DOHH2 (cell line): ENCODE measurements around the gene THBS1.

ENCODE experiments used
- H3F3A ChIP-seq: fragments of 200-600 bp; sonication (generic), shearing (Covaris generic); 2 replicates; pipeline ENCODE4 v1.6.0; 2016; ENCODE audit warnings: antibody characterized with exemption, mild to moderate bottlenecking; ENCODE audit not compliant: control insufficient read depth, insufficient read depth
- H3K27ac ChIP-seq: fragments of 200-600 bp; sonication (generic); 2 replicates; pipeline ENCODE4 v1.5.1; 2014; ENCODE audit warnings: low read depth, mild to moderate bottlenecking, low read length, moderate library complexity
- H3K27me3 ChIP-seq: fragments of 200-600 bp; sonication (generic); 2 replicates; pipeline ENCODE4 v1.6.1; 2014; ENCODE audit warnings: mild to moderate bottlenecking, low read length, mixed read lengths; ENCODE audit not compliant: control insufficient read depth
- H3K36me3 ChIP-seq: fragments of 200-600 bp; sonication (generic); 2 replicates; pipeline ENCODE4 v1.6.1; 2014; ENCODE audit warnings: mild to moderate bottlenecking, low read length, moderate library complexity, mixed read lengths; ENCODE audit not compliant: control insufficient read depth
- H3K4me1 ChIP-seq: fragments of 200-600 bp; sonication (generic); 2 replicates; pipeline ENCODE4 v1.6.1; 2014; ENCODE audit warnings: mild to moderate bottlenecking, low read length, mixed read lengths; ENCODE audit not compliant: control insufficient read depth
- H3K4me2 ChIP-seq: fragments of 200-600 bp; sonication (generic); 2 replicates; pipeline ENCODE4 v1.6.0; 2014; ENCODE audit warnings: mild to moderate bottlenecking, low read length, moderate library complexity
- H3K4me3 ChIP-seq: fragments of 200-600 bp; sonication (generic); 2 replicates; pipeline ENCODE4 v1.5.1; 2014; ENCODE audit warnings: mild to moderate bottlenecking, low read length, mixed read lengths
- H3K79me2 ChIP-seq: fragments of 200-600 bp; sonication (generic); 2 replicates; pipeline ENCODE4 v1.6.1; 2014; ENCODE audit warnings: mild to moderate bottlenecking, low read length, mixed read lengths; ENCODE audit not compliant: control insufficient read depth
- H3K9me2 ChIP-seq: fragments of 200-600 bp; sonication (generic); replicated peaks from 2 replicates; pipeline ENCODE4 v1.6.1; 2014; ENCODE audit warnings: mild to moderate bottlenecking, low read length, mixed read lengths; ENCODE audit not compliant: control insufficient read depth
- H3K9me3 ChIP-seq: fragments of 200-600 bp; sonication (generic); 2 replicates; pipeline ENCODE4 v1.6.1; 2014; ENCODE audit warnings: antibody characterized with exemption, low read length, mixed read lengths; ENCODE audit not compliant: control insufficient read depth, insufficient read depth
- H4K20me1 ChIP-seq: fragments of 200-600 bp; sonication (generic); 2 replicates; pipeline ENCODE4 v1.6.0; 2014; ENCODE audit warnings: low read depth, mild to moderate bottlenecking, antibody characterized with exemption, low read length, moderate library complexity; ENCODE audit not compliant: control insufficient read depth, insufficient read depth
- CTCF ChIP-seq: fragments of 200-600 bp; sonication (generic); IDR thresholded peaks from one replicate; pipeline ENCODE4 v1.5.1; 2014; ENCODE audit warnings: antibody characterized with exemption, mild to moderate bottlenecking, low read depth, low read length; ENCODE audit not compliant: poor library complexity, severe bottlenecking
- EZH2phosphoT487 ChIP-seq: fragments of 200-600 bp; sonication (generic); IDR thresholded peaks from 2 replicates; pipeline ENCODE4 v1.6.1; 2017; ENCODE audit warnings: borderline replicate concordance, mild to moderate bottlenecking, antibody characterized with exemption, low read length, moderate library complexity, mixed read lengths

The THBS1 gene

DNA sequence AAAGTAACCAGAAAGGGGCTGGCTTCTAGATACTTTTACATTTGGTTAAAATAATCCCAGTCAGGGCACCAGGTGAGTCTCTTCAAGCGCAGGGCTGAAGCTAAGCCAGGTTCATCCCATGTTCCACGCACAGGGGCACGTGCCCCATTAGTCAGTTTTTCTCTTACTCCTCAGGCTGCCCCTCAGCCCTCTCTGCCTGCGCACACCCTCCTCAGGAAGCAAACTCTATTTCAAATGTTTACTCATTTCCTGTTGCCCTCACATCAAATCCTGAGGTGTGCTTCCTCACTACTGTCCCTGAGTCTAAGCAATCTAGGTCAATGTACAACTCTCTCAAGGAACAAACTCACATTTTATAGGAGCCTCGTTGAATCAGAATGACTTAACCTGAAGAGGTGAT, 48.5 kb downstream of the THBS1 start:
- no peaks in the 10 kb centered on the region for H4K20me1 ChIP-seq
- no peaks in the 10 kb centered on the region for H3F3A ChIP-seq
- no peak overlapping the region for H3K27ac ChIP-seq
- H3K4me2 ChIP-seq = no peak overlapping the region
- H3K36me3 ChIP-seq = no peaks in the 10 kb centered on the region
- no peaks in the 10 kb centered on the region for H3K9me3 ChIP-seq
- no peaks in the 10 kb centered on the region for H3K79me2 ChIP-seq
- no peak overlapping the region for H3K4me3 ChIP-seq
- H3K9me2 ChIP-seq = no peaks in the 10 kb centered on the region
- no peaks in the 10 kb centered on the region for H3K4me1 ChIP-seq
- H3K27me3 ChIP-seq = no peaks in the 10 kb centered on the region
- TF ChIP-seq EZH2phosphoT487 (no peak), CTCF (no peak)

GRCh38 chr15:39629906-39630305, 49.0 kb downstream of the THBS1 start:
- no peak overlapping the region for H3K4me2 ChIP-seq
- no peaks in the 10 kb centered on the region for H3F3A ChIP-seq
- H3K9me3 ChIP-seq = no peaks in the 10 kb centered on the region
- TF ChIP-seq CTCF (no peak), EZH2phosphoT487 (no peak)
- H3K4me1 ChIP-seq = no peaks in the 10 kb centered on the region
- no peaks in the 10 kb centered on the region for H3K36me3 ChIP-seq
- H4K20me1 ChIP-seq = no peaks in the 10 kb centered on the region
- H3K9me2 ChIP-seq = no peaks in the 10 kb centered on the region
- H3K27me3 ChIP-seq = no peaks in the 10 kb centered on the region
- H3K4me3 ChIP-seq = no peak overlapping the region
- H3K27ac ChIP-seq = no peak overlapping the region
- no peaks in the 10 kb centered on the region for H3K79me2 ChIP-seq

GRCh38 chr15:39631357-39631756, 50.5 kb downstream of the THBS1 start:
- H3K27ac ChIP-seq = no peak overlapping the region
- H3K4me3 ChIP-seq = no peak overlapping the region
- no peak overlapping the region for H3K4me2 ChIP-seq
- H3K36me3 ChIP-seq = no peaks in the 10 kb centered on the region
- no peaks in the 10 kb centered on the region for H3K4me1 ChIP-seq
- H3K27me3 ChIP-seq = no peaks in the 10 kb centered on the region
- H3K79me2 ChIP-seq = no peaks in the 10 kb centered on the region
- no peaks in the 10 kb centered on the region for H4K20me1 ChIP-seq
- no peaks in the 10 kb centered on the region for H3K9me2 ChIP-seq
- no peak for TF ChIP-seq CTCF
- TF ChIP-seq EZH2phosphoT487 = no peak
- no peaks in the 10 kb centered on the region for H3F3A ChIP-seq
- no peaks in the 10 kb centered on the region for H3K9me3 ChIP-seq

DNA sequence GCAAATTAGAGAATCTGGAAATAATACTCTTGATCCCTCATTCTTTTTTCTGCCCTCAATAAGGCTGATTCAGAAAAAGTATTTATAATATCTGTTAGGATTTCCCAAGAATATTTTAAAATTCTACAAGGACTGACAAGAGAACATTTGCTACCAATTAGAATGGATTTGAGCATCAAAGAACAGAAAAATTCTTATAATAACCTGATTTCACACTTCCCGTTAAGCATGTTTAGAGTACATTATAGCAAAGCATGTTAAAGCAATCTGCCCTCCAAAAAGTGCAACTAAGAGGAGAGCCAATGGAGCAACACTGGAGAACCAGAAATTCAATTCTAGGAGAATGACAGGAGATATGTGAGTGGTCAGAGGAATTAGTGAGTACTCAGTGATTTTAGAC, 57.2 kb downstream of the THBS1 start:
- TF ChIP-seq EZH2phosphoT487 (no peak), CTCF (no peak)
- Histone ChIP-seq H3K4me3 (no peak overlapping the region), H3K4me2 (no peak overlapping the region), H3K9me2 (no peaks in the 10 kb centered on the region), H3K9me3 (no peaks in the 10 kb centered on the region), H4K20me1 (no peaks in the 10 kb centered on the region), H3K27ac (no peak overlapping the region), H3K36me3 (no peaks in the 10 kb centered on the region), H3K79me2 (no peaks in the 10 kb centered on the region), H3F3A (no peaks in the 10 kb centered on the region), H3K27me3 (peaks cover 4% of the 10 kb centered on the region; the same call in 1 of the 2 replicates), H3K4me1 (no peaks in the 10 kb centered on the region)
